Transverse colon (tissue), 4 donors: ENCODE results near the gene CD33. TPM values are rescaled to one million over a fixed set of nuclear protein-coding genes. Genes with fewer than 3 reads are reported as not detected.
A peak's percentile ranks its signal among the peaks of the same experiment; 100 is the strongest.

Experiments
- DNase-seq: peaks from one replicate; pipeline ENCODE4 v3.0.0-alpha.2; 2019
- H3K27ac ChIP-seq, 4 donors: fragments of 200-600 bp; sonication (generic); 2 replicates each; pipeline ENCODE4 v1.5.1; 2016 to 2018; ENCODE audit warnings: inconsistent platforms in 4 of 4
- H3K27me3 ChIP-seq: fragments of 200-600 bp; sonication (generic); 2 replicates; pipeline ENCODE4 v1.5.1; 2017; ENCODE audit warnings: inconsistent platforms
- H3K36me3 ChIP-seq, 4 donors: fragments of 200-600 bp; sonication (generic); 2 replicates each; pipeline ENCODE4 v1.5.1; 2017 to 2019; ENCODE audit warnings: inconsistent platforms in 4 of 4
- H3K4me1 ChIP-seq, 4 donors: fragments of 200-600 bp; sonication (generic); 2 replicates each; pipeline ENCODE4 v1.5.1; 2017 to 2020; ENCODE audit warnings: inconsistent platforms in 4 of 4
- H3K4me3 ChIP-seq, 4 donors: fragments of 200-600 bp; sonication (generic); 1 replicate in 1 of 4; 2 replicates in 3 of 4; pipeline versions ENCODE4 v1.5.1 to v1.6.1; 2017 to 2019; ENCODE audit warnings: inconsistent platforms in 4 of 4
- H3K9me3 ChIP-seq, 2 donors: fragments of 200-600 bp; sonication (generic); 2 replicates each; pipeline ENCODE4 v1.5.1; 2017 to 2019; ENCODE audit warnings: inconsistent platforms in 2 of 2
- CTCF ChIP-seq, 5 experiments: fragments of 200-600 bp in 3 of 5; fragments of 450-650 bp in 2 of 5; sonication (generic) in 3 of 5; IDR thresholded peaks; 1 replicate in 2 of 5; 2 replicates in 3 of 5; pipeline ENCODE4 v1.5.1; 2016 to 2017; ENCODE audit warnings: antibody characterized with exemption in 5 of 5, inconsistent platforms in 3 of 5, mild to moderate bottlenecking in 2 of 5, moderate library complexity in 1 of 5
- EP300 ChIP-seq: sonication (generic); formaldehyde crosslinking; IDR thresholded peaks from one replicate; pipeline ENCODE4 v1.6.1; 2017; ENCODE audit warnings: antibody characterized with exemption, low read depth
- POLR2A ChIP-seq: fragments of 450-650 bp; IDR thresholded peaks from one replicate; pipeline ENCODE4 v1.6.1; 2016; ENCODE audit warnings: antibody characterized with exemption, mild to moderate bottlenecking, moderate library complexity
- POLR2AphosphoS5 ChIP-seq, 3 donors: sonication (generic); formaldehyde crosslinking; IDR thresholded peaks; one replicate each; pipeline ENCODE4 v1.6.1; 2016; ENCODE audit warnings: antibody characterized with exemption in 3 of 3
- WGBS, 2 donors: methylation state at CpG; one replicate each; pipeline ENCODE4 v1.1.5; 2018; ENCODE audit warnings: low coverage in 1 of 2; 5-methylcytosine and 5-hydroxymethylcytosine counted together
- in situ Hi-C, 4 donors: fragments of 200-750 bp; cut with MboI; loops; one replicate each; pipeline versions ENCODE4 v1.15.0 to v1.15.1; 2017; ENCODE audit warnings: low sequenced_read_pairs in 3 of 4, low pct_ligation_motif_present in 1 of 4, low pct_unique_long_range_greater_than_20kb in 1 of 4
- intact Hi-C: fragments of 100-400 bp; cut with DNase I; formaldehyde crosslinking; loops from one replicate; pipeline ENCODE4 v1.15.1; 2023; ENCODE audit warnings: low total_unique reads
- total RNA-seq, 4 donors: library from RNA; depleted of rRNA; stranded (reverse); fragments of >200 nt; gene quantifications; one replicate each; pipeline ENCODE4 v1.1.0, GENCODE V29; 2016

Gene CD33
- total RNA-seq, 4 donors from 2014 or later, result 2.5 to 2.6 TPM; not detected in 2

GRCh38 chr19:51224163-51224641 is 678 bp upstream of the CD33 start:
- TF ChIP-seq CTCF (IDR thresholded peaks at IDR 0.05) (no peak), POLR2AphosphoS5 (IDR thresholded peaks at IDR 0.05) (no peak), POLR2A (no peak), EP300 (no peak)
- H3K27me3 ChIP-seq, result peaks cover 7% of the 10 kb centered on the region
- intact Hi-C loops (no loop called here), in situ Hi-C loops (no loop called here)
- no peaks in the 10 kb centered on the region for H3K36me3 ChIP-seq
- WGBS, 2 donors, result 52 to 61% methylated on average over 3 of the region's 3 CpGs
- H3K4me3 ChIP-seq, result no peak overlapping the region
- DNase-seq, result no peak
- no peaks in the 10 kb centered on the region for H3K9me3 ChIP-seq
- no peaks in the 10 kb centered on the region for H3K4me1 ChIP-seq
- no peak overlapping the region for H3K27ac ChIP-seq

GRCh38 chr19:51226067-51226466 is 1.2 kb downstream of the CD33 start:
- peak overlapping the region in 1 of 4 donors; percentile 20 for H3K4me3 ChIP-seq
- no peak for TF ChIP-seq CTCF (IDR thresholded peaks at IDR 0.05)
- no peak for TF ChIP-seq POLR2AphosphoS5 (IDR thresholded peaks at IDR 0.05)
- no peak for TF ChIP-seq EP300
- TF ChIP-seq POLR2A, result no peak

GRCh38 chr19:51227326-51227725 is 2.4 kb downstream of the CD33 start:
- no peak for TF ChIP-seq CTCF (IDR thresholded peaks at IDR 0.05)
- TF ChIP-seq POLR2AphosphoS5 (IDR thresholded peaks at IDR 0.05), result no peak
- no peak for TF ChIP-seq POLR2A
- no peak for TF ChIP-seq EP300
- 32 to 40% methylated on average over 2 of the region's 2 CpGs for WGBS, 2 donors
- Histone ChIP-seq H3K9me3 (no peaks in the 10 kb centered on the region), H3K27me3 (no peaks in the 10 kb centered on the region), H3K27ac (no peak overlapping the region), H3K4me1 (no peaks in the 10 kb centered on the region), H3K36me3 (no peaks in the 10 kb centered on the region), H3K4me3 (no peak overlapping the region)
- in situ Hi-C loops, result no loop called here
- DNase-seq, result no peak
- intact Hi-C loops, result no loop called here

More at GRCh38 chr19:51226067-51226466, 1.2 kb downstream of the CD33 start:
- no peak for DNase-seq
- Histone ChIP-seq H3K27me3 (peaks cover 1% of the 10 kb centered on the region), H3K27ac (no peak overlapping the region), H3K9me3 (no peaks in the 10 kb centered on the region), H3K4me1 (no peaks in the 10 kb centered on the region), H3K36me3 (no peaks in the 10 kb centered on the region)
- in situ Hi-C loops (no loop called here), intact Hi-C loops (no loop called here)
- 55% methylated on average over 3 of the region's 3 CpGs; no CpG with 5 or more reads in 1 of the 2 donors for WGBS, 2 donors

- Histone ChIP-seq H3K4me3 (no peak overlapping the region), H3K9me3 (no peaks in the 10 kb centered on the region), H3K4me1 (no peaks in the 10 kb centered on the region), H3K27me3 (no peaks in the 10 kb centered on the region), H3K36me3 (no peaks in the 10 kb centered on the region), H3K27ac (no peak overlapping the region)
- in situ Hi-C loops, result no loop called here
- TF ChIP-seq POLR2A (no peak), POLR2AphosphoS5 (IDR thresholded peaks at IDR 0.05) (no peak), EP300 (no peak), CTCF (IDR thresholded peaks at IDR 0.05) (no peak)
- no peak for DNase-seq
- intact Hi-C loops, result no loop called here
- 63 to 94% methylated on average over 1 to 2 of the region's 2 CpGs for WGBS, 2 donors
Measured at GRCh38 chr19:51227966-51228365, 3.1 kb downstream of the CD33 start.
